ENCODE results near the gene SEMA3D.

DNA sequence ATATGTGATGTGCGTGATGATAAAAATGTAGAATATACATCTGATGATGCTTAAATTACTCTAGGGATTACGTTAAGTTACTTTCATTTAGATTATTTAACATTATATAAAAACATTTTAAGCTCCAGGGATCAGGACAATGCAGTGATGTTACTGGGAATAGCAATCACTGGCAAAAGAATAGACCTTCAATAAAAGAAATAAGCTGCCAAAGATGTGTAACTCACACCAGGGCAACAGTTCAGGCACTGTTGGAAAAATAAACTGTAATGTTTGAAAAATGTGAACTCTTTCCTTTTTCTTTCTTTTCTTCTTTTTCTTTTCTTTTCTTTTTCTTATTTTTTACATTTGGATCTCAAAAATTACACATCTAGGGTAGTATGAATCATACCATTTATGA lies 131.7 kb downstream of the SEMA3D start:
- TF ChIP-seq POLR2A (IDR thresholded peaks at IDR 0.05), result no peak
- TF ChIP-seq, protein P1, sequence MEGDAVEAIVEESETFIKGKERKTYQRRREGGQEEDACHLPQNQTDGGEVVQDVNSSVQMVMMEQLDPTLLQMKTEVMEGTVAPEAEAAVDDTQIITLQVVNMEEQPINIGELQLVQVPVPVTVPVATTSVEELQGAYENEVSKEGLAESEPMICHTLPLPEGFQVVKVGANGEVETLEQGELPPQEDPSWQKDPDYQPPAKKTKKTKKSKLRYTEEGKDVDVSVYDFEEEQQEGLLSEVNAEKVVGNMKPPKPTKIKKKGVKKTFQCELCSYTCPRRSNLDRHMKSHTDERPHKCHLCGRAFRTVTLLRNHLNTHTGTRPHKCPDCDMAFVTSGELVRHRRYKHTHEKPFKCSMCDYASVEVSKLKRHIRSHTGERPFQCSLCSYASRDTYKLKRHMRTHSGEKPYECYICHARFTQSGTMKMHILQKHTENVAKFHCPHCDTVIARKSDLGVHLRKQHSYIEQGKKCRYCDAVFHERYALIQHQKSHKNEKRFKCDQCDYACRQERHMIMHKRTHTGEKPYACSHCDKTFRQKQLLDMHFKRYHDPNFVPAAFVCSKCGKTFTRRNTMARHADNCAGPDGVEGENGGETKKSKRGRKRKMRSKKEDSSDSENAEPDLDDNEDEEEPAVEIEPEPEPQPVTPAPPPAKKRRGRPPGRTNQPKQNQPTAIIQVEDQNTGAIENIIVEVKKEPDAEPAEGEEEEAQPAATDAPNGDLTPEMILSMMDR (IDR thresholded peaks at IDR 0.05), result no peak
